ENCODE results near the gene RABGGTA.

The RABGGTA gene

DNA sequence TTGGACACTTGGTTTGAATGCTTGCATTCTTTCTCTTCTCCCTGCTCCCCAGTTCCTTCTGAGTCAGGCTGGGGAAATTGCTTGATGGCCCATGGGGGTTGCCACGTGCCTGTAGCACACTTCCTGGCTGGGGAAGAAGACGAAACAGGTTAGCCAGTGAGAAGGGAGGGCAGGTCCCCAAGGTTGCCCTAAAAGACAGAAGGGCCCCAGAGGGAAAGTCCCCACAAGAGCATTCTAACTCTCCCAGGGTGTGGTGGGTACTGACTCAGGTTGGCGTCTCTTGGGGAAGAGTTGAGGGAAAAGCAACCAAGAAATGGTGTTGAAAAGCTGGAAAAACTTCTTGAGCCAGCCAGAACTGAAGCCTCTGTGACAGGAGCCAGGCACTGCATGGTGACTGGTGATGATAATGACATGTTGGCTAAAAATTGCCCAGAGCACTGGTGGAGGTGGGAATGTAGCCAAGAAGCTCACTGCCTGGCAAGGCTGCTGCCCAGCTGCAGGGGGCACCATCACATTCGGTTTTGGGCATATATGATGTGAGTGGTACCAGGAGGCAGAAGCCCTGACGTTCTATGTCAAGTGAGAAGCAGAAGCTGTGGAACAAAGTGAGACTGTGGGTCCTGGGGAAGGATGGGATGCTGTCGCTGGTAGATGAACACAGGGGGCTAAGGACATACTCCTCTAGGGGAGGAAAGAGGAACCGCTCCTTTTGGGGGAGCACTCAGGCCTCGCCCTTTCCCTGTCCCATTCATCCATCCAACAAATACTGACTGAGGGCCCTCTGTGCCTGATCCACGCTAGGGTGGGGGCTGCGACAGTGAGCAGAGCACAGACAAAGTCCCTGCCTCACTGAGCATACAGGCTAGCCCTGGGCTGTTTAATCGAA is 8.1 kb upstream of the RABGGTA start:
- no peak for DNase-seq

- DNase-seq = no peak
Observed at GRCh38 chr14:24278424-24278823, 7.0 kb upstream of the RABGGTA start.

GRCh38 chr14:24277606-24278321 is 6.4 kb upstream of the RABGGTA start:
- DNase-seq = no peak

- no peak for DNase-seq
Observed at GRCh38 chr14:24277071-24277470, 5.7 kb upstream of the RABGGTA start.

DNA sequence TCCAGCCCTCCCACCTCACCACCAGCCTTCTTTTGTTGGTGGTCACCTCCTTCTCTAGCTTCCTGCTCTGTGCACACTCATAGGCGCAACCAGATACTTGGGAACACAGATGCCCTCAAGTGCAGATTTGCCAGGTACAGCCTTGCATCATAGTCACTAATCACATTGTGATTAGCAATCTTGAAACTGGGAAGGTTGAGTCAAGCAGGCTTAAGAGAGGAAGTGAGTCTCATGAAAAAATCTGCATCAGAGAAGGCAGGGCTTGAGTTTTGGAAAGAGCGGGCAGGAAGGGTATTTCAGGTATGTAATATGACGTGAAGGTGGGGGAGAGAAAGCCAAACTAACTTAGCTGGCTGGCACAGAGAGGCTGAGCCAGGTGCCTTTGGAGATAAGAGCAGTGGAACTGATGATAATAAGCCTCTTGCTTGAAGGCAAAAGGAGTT is 2.7 kb upstream of the RABGGTA start:
- no peak for DNase-seq

GRCh38 chr14:24273422-24273998 is 2.1 kb upstream of the RABGGTA start:
- no peak for DNase-seq

DNA sequence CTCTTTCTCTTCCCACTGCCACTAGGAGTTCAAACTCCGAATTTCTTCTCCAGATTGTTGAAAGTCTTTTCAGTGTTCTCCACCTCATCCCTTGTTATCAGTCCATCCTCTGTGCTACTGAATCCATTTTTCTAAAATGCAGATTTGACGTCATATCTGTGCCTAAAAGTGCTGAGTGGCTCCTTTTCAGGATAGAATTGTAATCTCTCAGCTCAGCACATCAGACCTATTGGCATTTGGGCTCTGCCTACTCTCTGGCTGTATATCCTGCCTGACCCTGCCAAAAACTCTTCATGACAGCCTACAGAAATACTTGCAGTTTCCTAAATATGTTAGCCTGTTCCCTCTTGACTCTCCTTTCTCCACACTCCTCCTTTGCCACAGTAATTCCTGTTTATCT is 1.1 kb upstream of the RABGGTA start:
- DNase-seq = no peak

- no peak for DNase-seq
Observed at GRCh38 chr14:24271834-24272263, 452 bp upstream of the RABGGTA start.

- no peak for DNase-seq
Observed at GRCh38 chr14:24270537-24271133, 762 bp downstream of the RABGGTA start.

DNA sequence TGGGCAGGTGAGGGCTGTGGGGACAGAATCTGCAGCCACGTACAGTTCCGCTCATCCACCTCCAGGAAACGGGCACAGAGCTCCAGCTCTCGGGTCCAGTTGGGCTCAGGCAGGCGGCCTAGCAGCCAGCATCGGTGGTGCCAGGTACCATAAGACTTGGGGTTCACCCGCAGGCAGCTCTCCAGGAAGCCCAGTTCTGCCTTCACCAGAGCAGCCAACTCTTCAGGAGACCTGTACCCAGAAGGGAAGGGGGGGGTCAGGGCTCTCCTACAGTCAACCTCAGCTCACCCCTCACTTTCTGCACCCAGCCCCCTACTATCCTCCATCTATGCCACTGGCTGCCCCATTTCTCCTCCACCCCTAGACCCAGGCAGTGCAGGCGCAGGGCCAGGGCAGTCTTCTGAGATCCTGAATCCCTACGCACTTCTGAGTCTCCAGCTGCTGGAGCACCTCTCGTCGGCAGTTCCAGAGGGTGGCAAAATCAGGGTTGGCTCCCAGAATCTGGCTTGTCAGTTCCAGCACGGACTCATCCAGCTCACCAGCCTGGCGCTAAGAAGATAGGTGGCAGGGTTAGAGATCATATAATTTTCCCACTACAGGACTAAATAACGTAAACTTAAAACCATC is 1.4 kb downstream of the RABGGTA start:
- no peak for DNase-seq

- no peak for DNase-seq
Observed at GRCh38 chr14:24269368-24269767, 2.0 kb downstream of the RABGGTA start.

DNA sequence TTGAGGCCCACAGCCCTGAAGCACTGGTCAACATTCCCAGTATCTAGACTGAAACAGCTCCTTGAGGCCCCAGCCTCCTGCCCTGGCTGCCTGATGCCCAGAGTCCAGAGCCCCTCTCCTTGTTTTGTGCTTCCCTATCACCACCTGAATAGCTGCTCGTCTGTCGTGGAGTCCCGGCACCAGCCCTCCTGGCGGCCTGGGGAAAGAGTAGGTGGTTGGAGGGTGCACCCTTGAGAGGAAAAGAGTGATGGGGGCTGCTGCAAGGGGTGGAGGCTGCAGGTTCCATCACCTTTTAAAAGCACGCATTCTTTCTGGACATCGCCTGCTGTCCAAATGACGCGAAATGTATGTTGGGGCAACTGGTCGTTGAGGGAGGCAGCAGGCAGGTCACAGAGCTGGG is 3.2 kb downstream of the RABGGTA start:
- no peak for DNase-seq

DNA sequence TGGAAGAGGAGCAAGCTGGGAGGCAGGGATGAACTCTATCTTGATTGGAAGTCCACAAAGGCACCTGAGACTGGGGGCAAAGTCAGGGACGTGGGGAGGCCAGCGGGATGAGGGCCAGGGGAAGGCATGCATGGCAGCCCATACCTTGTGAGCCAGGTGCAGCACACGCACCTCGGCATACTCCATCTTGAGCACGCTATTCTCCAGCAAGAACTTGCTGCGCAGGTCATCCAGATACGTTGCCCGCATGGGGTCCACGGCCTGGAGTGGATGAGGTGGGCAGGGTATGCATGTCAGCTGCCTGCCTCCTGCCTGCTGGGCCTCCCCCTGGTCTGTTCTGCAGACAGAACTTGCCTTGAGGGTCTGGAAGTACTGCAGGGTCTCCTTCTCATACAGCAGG is 3.9 kb downstream of the RABGGTA start:
- no peak for DNase-seq

DNA sequence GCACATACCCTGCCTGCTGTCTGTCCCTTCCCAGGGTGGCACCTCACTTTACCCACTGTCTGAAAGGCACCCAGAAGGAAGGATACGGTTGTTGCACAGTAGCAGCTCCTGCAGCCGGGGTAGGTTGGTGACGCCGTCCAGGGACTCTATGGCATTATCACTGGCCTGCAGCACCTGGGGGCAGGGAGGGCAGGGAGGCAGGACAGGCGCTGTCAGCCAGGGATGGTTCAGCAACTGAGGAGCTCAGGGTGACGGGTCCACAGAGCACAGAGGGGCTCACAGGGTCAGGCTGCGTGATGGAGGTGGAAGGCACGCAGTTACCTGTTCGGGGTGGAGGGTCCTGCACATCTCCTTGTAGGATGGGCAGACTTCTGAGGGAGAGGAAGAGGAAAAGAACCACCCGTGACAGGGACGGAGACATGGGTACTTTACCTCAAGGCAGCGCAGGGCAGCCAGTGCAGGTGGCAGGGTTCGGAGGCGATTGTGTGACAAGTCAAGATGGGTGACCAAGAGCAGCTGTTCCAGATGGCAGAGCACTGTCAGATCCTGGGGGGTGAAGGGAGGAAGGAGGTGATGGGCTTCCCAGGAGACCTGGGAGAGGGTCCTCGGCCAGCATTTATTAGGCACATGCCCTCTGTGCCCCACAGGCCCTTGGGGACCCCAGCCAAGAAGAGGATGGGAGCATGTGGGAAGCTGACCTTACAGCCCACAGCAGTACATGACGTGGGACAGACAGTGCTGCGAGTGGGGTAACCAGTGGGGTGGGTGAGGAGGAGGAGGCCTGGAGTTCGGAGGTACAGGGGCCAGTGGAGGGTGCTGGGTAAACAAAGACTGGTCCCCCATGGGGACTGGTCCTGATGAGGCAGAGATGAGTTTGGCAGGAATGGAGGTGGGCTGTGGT is 4.8 kb downstream of the RABGGTA start:
- no peak for DNase-seq

- DNase-seq = no peak
Observed at GRCh38 chr14:24264298-24264697, 7.1 kb downstream of the RABGGTA start.

DNA sequence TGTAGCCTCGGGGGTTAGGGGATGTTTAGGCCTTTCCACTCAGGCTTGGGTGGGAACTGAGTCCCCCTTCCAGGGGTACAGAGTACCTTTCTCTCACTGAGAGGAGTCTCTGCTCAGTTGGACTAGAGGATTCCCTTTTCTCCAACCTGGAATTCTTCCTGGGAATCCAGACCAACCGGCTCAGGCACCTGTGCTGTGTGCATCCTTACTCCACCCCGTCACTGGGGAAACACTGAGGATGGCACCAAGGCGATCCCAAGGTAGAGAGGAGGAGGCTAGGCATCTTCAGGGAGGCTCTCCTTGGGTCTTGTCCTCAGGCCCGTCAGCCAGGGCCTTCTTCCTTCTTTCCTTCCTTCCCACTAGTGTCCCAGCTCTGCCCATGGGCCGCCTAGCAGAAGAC is 7.5 kb downstream of the RABGGTA start:
- no peak for DNase-seq

GRCh38 chr14:24262821-24263733 is 8.3 kb downstream of the RABGGTA start, which contains the start of gene TGM1:
TGM1 (minus strand) TSS chr14:24263177; CDS start chr14:24262352, 825 bp downstream.
- no peak for DNase-seq

DNA sequence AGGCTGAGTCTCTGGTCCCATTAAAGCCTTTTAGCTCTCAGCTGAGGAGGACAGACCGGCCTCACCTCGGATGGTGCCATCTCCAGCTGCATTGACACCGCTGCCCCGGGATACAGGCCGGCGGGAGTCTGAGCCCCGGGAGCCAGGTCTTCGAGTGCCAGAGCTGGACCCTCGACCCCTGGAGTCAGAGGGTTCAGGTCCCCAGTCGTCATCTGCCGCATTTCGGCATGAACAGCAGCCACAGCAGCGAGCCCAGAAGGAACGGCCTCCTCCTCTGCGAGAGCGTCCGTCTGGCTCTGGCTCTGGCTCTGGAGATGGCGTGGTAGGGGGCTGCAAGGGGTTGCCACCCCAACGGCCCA is 9.4 kb downstream of the RABGGTA start:
- DNase-seq = no peak

- no peak for DNase-seq
Observed at GRCh38 chr14:24261256-24261968, 10.0 kb downstream of the RABGGTA start.

DNA sequence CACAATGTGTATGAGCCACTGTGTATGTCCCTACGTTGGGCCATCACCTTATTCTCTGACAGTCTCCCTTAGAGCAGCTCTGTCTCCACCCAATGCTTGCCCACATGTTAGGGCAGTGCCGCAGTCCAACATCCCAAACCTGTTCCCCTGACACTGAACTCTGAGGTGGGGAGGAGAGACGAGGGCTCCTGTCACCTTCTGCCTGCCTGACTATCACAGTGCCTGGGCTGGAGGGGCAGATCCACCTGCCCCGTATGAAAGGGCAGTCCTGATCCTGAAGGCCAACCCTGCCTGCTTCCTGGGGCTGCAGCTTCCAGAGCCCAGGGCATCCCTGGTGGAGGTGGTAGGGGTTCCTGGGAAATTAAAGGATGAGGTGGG is 10.6 kb downstream of the RABGGTA start:
- DNase-seq = no peak
